Activated CD8-positive, alpha-beta memory T cell treated with anti-CD3 and anti-CD28 coated beads, Interleukin-2, amount 50 U/mL, for 24 hours (primary cell): ENCODE results near the gene DBF4B.
"Not testable (repeated sequence)": the region's sequence is repeated elsewhere in the genome, so short reads cannot be mapped to it uniquely, and the experiment has no call there.

Experiments used
- DNase-seq: peaks from one replicate; pipeline ENCODE4 v3.0.0-alpha.2; 2020; ENCODE audit errors: extremely low read depth

DBF4B gene

DNA sequence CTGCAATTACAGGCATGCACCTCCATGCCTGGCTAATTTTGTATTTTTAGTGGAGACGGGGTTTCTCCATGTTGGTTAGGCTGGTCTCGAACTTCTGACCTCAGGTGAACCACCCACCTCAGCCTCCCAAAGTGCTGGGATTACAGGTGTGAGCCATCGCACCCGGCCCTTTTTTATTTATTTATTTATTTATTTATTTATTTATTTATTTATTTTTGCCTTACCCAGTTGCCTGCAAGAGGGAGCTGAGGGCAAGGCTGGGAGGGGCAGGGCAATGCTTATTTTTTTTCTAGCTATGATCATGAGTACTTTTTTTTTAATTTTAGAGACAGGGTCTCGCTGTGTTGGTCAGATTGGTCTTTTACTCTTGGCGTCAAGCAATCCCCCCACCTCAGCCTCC is 17.7 kb downstream of the DBF4B start:
- DNase-seq: not testable (repeated sequence)

DNA sequence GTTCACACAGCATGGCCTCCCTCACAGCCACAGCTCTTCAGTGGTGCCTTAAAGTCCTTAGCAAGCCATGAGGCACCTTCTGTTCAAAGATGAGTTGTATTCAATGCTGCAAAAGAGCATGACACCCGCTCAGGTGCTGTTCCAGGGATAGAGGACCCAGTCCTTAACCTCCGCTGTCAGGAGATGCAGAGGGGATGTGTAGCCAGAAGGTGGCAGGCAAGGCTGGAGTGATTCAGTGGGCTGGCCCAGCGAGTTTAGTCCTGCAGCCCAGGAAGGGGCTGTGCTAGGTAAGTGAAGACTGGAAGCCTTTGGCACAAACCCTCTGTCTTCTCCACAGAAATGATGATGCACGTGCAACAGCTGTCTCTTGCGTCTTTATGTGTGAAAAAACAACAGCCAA is 25.3 kb downstream of the DBF4B start:
- DNase-seq: no peak

DNA sequence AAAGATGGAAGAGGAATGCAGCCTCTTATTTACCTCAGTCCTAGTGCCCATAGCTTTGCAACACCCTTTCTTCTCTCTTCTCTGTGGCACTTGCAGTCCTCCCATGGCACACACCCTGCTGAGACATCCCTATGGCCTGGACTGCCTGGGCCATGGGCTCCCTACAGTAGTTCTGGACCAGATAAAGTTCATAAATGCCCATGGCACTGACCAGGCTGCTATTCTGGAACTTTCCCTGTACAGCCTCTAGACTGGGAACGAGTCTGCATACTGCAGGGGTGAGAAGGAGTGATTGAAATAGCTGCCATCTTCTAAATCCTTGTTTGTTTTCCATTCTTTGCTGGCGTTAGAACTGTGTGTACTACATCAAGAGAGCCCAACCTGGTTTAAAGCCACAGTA is 25.8 kb downstream of the DBF4B start:
- DNase-seq: no peak

DNA sequence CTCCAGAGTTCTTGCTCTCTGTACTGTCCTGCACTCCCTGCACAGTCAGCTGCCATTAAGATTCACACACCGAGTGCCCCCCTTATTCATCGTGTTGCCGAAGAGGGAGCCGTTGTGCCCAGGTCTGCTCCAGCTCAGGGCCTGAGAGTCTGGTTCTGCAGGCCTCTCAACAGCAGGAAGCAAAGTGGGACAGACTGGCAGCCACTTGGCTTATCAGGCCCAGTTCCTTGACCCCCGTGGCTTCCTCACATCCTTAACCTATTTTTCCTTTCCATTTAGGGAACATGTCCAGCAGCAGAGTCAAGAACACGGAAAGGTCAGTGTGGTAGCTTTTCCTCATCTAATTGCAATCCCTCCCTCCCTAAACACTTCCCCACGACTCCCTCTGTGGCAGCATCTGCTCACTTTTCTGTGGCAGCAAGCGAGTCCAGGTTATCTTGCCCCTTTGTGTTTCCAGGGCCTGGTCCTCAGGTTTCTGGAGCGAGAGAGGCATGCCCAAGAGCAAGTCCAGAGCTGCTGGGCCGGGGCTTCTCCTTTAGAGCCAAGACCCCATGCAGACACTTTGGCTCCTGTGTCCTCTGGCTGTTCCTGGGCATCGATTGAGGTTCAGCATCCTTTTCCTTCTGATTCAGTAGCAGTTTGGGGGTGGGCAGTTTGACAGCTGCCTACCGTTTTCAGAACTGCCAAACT is 28.2 kb downstream of the DBF4B start:
- DNase-seq: no peak

DNA sequence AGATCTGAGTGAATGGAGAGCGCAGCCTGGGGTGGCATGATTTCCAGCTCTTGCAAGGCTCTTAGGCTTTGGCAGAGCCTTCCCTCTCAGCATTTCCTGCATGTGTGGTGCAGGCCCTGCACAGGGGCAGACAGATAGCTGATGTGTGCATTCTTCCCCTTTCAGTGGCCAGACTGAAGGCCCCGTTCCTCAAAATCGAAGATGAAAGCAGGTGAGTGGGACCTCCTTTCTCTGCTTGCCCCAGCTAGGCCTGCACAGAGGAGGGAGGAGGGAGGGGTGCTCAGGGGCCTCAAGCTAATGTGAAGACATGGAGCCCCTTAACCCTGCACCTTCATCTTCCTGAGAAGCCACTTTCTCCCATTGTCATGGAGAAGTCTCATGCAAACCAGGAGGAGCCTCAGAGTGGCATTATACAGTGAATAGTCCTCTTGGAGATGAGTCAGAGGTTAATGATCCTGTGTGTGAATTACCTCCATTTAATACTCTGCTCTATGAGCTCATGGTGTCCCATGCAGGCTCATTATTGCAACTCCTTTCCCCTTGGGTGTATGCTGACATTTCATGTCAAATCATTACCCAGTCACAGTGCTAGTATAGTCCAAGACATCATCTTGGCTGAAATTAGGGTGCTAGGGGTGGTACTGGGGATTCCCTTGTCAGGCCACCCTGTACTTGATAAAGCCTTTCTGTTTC is 29.9 kb downstream of the DBF4B start:
- DNase-seq: no peak

DNA sequence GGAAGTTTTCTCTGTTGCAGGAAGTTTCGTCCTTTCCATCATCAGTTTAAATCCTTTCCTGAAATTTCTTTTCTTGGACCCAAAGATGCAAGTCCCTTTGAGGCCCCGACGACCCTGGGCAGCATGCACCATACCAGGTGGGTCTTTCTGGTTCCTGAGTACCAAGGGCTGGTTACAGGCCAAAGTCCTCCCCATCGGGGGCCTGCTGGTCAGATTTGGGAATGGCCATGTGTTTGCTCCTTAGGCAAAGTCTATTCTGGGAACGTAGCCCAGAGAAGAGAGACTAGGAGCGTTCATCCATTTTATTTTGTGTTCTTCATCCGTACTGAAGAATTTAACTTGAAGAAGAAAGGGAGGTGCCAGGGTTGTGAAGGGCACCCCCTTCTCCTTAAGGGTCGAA is 32.9 kb downstream of the DBF4B start:
- no peak for DNase-seq

DNA sequence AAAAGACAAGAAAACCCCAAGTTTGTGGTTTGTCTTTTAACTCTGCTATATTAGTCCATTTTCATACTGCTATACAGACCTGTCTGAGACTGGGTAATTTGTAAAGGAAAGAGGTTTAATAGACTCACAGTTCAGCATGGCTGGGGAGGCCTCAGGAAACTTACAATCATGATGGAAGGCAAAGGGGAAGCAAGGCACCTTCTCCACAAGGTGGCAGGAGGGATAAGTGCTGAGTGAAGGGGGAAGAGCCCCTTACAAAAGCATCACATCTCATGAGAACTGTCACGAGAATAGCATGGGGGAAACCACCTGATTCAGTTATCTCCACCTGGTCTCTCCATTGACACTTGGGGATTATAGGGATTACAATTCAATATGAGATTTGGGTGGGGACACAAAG is 36.8 kb downstream of the DBF4B start:
- DNase-seq: no peak

DNA sequence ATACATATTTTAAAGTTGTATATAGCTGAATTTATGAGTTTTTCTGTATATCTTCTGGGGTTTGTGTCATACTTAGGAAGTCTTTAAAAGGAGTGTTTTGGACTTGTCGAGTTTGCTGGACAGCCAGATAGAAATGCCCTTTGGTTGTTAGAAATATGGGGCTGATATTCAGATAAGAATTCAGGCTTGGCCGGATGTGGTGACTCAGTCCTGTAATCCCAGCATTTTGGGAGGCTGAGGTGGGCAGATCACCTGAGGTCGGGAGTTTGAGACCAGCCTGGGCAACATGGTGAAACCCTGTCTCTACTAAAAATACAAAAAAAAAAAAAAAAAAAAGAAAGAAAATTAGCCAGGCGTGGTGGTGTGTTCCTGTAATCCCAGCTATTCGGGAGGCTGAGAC is 37.3 kb downstream of the DBF4B start:
- not testable (repeated sequence) for DNase-seq

DNA sequence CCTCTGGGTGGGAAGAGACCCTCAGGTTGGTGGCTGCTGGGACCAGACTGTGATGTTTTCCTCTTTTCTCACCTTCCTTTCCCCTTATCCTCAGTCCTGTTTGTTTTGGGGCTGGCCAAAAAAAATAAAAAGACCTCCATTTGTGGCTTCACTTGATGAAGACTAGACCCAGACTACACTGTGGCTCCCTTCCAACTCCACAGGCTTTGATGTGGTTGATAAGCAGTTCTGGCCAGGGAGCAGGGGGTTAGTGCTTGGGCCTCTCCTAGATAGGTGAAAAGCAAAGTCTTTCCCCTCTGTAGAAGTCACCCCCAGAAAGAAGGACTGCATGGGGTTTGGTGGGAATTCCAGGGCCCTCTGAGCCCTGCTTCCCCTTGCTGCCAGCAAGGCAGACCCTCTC is 39.1 kb downstream of the DBF4B start:
- no peak for DNase-seq

DNA sequence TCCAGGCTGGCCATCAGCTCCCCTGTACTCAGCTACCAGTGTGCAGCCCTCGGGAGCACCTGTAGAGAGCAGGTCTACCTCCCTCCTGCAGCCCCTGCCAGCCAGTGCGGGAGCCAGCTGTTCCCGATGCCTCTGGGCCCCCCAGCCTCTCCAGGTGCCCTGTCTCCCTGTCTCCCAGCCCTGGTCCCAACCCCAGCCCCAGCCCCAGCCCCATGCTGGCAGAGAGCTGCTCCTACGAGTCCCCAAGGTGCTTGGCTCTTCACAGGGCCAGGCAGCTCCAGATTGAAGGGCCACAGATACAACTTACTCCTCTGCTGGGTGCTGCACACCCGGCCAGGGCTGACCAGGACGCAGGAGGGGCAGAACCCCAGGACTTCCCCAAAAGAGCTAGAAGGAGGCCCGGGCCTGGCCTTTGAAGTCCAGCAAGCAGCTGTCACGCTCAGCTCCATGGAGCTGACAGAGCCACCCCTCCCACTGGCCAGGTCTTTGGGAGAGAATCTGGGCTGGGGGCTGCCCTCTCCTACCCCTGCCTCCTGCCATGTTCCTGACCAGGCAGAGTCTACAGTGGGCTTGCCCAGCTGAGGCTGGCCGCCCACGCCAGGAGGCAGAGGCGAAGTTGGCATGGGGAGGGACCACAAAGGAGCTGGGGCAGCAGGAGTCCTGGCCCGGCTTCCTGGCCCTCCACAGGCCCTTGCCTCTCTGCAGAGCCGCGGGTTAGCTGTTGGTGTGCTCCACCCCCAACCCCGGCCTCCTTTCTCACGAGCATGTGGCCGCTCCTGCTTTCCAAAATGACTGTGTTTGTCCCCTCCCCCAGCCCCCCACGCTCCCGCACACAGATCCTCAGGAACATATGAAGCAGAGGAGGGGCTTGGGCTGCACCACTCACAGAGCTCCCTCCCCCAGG is 40.9 kb downstream of the DBF4B start:
- no peak for DNase-seq

DNA sequence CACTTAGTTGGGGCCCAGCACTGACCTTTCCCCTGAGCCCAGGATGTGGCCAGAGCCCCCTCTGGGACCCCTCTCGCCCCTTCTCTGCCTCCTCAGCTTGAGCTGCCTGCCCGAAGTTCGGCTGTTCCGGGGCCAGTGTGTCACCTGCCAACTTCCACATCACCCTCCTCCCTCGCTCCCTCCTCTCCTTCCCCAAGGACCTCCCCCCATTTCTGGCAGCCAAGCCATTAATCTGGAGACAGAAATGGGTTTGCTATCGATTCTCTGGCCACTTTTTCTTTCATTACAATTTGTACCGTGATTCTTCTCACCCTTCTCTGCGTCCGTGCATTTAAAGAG is 41.5 kb downstream of the DBF4B start:
- no peak for DNase-seq

DNA sequence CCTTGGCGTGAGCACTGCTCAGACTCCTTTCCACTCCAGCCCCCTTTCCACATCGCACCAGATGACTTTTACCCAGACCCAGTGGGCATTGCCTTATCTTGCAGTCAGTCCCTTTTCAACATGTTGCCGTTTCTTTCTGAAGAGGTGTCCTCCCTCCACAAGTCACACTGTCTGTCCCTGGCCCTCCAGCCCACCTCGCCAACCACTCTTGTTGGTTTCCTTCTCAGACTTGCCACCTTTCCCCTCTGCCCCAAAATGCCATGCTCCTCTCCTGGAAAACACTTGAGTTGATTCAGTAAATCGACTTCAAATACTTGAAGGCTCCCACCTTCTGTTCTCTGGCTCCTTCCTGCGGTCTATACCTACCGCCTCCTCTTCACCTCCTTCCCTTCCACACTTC is 42.9 kb downstream of the DBF4B start:
- no peak for DNase-seq

DNA sequence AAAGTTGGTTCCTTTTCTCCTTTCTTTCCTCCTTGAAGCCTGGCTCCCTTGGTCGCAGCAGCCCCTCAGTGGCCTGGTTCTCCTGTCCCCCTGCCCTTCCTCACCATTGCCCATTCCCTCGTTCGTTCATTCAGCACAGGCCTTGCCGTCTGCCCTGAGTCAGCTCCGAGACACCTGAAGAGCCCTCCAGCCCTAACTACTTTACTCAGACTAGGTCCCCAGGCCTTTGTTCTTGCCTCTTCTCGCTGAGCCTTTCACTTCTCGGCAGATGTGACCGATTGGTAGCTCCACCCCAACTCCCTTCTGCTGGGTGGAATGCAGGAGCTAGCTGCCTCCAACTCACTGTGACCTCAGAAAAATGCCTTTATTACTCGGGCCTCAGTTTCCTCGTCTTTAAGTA is 43.3 kb downstream of the DBF4B start:
- DNase-seq: no peak

DNA sequence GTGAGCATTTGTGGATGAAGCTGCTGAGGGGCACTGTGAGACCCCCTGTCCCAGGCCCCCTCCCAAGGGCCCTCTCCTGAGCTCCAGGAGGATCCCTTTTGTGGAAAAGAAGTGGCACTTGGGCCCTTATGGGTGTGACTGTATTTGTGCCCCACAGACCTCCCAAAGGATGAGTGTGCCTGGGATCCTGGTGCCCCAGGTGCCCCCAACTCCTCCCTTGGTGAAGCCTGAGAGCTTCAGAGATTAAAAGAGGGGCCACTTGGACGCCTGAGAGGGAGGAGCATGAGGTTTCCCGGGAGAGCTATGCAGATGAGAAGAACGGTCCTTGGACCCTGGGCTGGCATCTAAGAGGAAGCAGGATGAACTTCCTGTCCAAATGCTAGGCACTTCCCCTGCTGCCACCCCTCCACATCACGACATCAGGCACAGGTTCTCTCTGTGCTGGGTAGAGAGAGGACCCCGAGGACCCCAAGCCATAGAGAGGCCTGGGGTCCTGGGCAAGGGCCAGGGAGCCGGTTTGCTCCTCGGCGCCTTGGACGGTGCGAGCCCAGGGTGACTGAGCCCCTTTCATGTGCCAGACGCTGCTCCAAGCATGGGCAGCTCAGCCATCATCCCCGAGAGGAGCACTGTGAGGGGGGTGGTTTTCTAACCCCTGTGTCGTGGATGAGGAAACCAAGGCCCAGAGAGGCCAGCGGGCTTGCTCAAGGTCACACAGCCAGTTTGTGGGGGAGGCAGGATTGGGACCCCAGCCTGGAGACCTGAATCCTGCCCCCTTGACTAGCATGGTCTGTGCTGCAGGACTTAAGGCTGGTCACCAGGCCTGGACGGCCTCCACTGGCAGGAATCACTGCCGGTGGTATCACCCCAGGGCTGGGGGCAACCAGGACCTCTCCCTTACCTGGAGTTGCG is 44.7 kb downstream of the DBF4B start:
- DNase-seq: no peak

DNA sequence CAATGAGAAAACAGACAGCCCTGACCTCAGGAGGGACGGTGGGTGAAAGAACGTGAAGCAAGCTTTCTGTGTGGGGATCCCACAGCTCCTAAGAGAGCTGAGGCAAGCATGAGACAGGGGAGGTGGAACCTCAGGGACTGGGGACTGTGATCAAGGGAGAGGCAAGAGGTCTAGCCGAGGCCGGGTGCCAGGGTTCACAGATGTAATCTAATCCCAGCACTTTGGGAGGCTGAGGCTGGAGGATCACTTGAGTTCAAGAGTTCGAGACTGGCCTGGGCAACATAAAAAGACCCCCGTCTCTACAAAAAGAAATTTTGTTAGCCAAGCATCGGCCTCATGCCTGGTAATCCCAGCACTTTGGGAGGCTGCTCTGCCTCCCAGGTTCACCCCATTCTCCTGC is 45.8 kb downstream of the DBF4B start:
- no peak for DNase-seq

DNA sequence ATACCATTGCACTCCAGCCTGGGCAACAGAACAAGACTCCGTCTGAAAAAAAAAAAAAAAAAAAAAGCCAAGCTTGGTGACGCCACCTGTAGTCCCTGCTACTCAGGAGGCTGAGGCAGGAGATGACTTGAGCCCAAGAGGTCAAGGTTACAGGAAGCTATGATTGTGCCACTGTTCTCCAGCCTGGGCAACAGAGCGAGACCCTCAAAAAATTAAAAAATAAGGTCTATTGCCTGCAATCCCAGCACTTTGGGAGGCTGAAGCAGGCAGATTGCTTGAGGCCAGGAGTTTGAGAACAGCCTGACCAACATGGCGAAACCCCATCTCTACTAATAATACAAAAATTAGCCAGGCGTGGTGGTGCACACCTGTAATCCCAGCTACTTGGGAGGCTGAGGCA is 46.7 kb downstream of the DBF4B start:
- not testable (repeated sequence) for DNase-seq

DNA sequence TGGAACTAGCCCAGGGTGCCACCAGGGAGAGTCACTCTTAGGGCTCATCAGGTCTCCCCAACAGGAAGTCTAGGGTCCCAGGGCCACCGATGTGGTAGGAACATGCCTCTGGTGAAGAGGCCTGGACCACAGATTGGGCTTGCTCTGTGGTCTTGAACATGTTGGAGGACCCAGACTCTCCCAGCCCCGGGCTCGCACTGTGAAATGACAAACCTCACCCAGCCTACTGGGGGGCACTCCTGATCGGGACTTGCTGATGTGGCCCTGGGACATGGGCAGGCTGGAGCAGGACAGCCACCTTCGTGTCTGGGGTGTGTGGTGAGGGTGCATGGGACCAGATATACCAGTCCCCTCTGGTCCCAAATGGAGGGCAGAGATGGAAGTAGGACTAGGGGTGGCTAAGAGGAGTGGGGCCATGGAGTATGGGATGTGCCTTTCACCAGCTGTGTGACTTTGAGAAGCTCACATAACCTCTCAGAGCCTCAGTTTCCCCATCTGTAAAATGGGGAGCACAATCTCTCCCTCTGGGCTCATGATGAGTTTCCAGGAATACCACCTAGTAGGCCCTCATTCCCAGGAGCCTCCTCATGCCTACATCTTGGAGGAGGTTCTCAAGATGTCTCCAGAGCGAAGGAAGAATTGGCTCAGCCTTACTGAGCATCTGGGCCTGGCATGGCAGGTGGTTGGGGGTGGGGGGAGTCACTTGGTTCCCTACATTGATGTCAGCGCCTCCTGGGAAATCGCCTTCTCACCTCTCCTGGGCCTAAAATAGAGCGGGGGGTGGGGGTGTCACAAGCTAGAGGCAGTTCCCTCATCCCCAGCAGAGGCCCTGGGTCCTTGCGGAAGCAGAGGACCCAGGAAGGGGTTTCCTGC is 48.8 kb downstream of the DBF4B start:
- no peak for DNase-seq

DNA sequence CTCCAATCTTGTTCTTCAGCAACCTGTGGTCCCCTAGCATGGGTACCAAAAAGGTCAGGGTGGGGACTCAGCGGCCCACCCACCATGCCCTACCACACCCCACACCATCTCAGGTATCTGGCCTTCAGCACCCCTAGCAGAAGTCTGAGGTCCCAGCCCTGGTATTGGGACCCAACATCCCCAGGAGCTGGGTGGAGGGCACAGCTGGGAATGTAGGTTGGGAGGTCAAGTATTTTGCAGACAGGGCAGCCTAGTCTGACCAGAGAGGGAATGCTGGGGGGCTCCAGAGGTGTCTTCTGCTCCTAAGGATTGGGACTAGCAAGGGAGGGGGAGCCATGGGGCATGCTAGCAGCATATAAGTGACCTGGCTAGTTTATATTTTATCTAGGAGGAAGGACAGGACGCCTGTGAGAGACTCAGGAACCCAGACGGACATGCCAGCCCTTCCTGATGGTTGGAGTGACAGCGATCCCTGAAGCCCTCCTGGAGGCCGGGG is 49.5 kb downstream of the DBF4B start:
- no peak for DNase-seq

DNA sequence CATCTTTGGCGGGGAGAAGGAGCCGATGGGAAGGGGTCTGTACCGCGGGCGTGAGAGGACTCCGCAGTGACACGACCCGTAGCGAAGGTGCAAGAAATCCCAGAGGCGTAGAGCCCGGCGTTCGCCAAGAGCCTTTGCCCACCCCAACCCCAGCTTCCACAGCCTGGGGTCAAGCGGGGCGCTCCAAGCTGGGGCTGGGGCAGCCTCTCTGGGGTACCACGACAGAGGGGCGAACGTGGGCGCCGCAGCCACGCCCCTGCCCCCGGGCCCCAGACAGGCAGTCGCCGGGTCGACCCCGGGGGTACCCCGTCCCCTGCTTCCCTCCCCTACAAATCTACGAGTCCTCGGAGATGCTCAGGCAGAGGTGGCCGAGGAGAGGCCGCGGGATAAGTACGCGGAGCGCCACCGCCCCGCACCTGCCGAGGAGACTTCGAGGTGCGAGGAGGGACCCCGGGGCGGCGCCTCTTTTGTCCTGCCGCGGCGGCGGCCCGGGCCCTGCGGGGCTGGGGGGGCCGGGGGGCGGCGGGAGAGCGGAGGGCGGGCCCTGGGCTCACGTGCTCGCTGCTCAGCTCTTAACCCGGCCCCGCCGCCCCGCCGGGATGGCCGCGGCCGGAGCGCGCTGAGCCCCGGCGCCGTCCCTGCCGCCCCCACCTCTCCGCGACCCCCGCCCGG is 50.1 kb downstream of the DBF4B start, which contains the start of gene ADAM11:
ADAM11 (plus strand) TSS at position 575 of the 672 bp plus-strand sequence. CDS start 212 bp downstream, outside the sequence.
- no peak for DNase-seq
